NCI-H2227 treated with DMSO at 0.1 percent for 48 hours (cell line): ENCODE measurements around the gene RNF145.
A peak's percentile ranks its signal among the peaks of the same experiment; 100 is the strongest.

ENCODE experiments used
- DNase-seq: peaks from one replicate; lab custom pipeline; 2025; lab: John Stamatoyannopoulos, UW

RNF145 gene

DNA sequence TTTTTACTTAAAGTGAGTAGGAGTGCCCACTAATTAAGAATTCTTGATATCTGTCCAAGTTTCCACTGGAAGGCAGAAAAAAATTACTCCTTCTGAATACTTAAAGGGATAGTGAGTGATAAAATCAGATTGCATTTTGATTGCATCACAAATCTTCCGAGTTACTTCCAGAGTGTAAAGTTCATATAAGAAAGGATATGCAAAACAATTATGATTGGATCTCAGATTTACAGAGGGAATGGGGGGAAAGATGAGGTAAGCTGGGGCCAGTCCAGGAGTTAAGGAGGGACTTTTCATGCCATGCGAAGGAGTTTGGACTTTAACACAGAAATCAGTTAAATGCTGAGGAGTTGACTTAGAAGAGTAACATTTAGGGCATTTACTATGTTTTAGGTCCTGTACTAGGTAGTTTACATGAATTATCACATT, 9.3 kb upstream of the RNF145 start:
- DNase-seq = no peak

DNA sequence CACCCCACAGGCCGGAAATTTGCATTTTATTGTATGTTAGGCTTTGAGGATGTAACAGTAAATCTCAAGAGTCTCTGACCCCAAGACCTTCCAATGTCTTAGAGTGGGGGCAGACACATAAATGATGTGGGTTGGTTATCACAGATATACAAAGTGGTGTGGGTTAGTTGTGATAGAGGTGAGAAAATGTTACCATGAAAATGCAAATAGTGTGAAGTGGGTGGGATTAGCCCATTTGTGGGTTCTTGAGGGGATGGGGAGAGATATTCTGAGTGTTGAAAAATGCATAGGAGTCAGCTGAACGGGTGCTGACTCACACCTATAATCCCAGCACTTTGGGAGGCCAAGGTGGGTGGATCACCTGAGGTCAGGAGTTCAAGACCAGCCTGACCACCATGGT, 7.9 kb upstream of the RNF145 start:
- no peak for DNase-seq

DNA sequence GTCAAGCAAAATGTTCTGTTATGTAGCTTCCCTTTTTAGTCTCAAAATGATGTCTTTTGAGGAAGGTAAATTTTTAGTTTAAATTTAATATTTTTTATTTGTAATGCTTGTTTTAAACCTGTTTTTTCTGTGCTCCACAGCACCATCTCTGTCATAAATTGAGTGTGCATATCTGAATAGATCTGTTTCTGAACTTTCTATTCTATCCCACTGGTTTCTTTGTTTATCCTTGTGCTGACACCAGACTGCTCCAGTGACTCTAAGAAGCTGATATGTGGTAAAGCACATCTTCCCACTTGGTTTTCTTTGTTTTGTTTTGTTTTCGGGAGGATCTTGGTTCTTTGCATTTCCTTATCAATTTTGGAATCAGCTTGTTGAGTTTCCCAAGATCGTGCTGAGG, 7.1 kb upstream of the RNF145 start:
- DNase-seq = no peak

DNA sequence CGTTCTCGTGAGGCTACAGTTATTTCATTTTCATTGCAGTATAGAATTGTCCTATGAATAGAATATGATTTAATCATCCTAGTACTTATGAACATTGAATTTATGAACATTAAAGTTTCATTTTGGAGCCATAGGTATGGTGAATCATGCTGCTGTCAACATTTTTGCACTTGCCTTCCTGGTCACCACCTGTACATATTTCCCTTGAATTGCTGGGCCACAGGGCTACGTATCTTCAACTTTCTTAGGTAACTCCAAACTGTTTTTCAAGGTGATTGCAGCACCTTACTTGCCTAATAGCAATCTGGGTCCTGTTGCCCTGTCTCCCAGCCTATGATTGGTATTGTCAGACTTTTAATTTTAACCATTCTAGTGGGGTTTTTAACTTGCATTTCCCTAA, 6.5 kb upstream of the RNF145 start:
- DNase-seq = no peak

DNA sequence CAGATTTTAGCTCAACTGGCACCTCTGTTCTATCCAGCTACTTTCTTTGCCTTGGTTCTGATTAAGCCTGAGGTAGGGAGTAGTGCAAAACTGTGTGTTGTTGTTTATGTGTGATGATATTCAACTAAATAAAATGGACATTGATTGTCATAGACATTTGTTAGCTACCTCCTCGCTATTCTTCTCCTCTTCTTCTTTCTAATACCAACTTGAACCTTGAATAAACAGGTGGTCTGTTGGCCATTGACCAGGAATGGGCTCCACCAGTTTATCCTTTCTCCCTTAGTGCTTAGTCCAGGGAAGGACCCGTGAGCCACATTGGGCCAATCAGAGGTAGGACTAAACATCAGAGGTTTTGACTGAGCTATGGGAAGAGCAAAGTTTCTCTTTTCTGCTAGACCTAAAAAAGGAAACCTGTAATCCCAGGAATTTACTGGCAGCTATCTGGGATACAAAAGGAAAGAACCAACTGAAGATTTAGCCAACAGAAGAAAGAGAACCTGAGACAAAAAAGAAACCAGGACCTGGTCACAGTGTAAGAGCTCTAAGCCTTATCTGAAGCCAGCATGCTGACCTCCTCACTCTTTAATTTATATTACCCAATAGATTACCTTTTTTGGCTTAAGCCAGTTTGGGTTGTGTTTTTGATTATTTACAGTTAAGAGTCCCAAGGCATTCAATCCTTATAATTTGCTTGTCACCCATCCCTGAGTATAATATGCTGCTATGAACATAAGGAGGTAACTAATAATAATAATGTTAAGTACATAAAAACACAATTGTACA, 5.3 kb upstream of the RNF145 start:
- no peak for DNase-seq

DNA sequence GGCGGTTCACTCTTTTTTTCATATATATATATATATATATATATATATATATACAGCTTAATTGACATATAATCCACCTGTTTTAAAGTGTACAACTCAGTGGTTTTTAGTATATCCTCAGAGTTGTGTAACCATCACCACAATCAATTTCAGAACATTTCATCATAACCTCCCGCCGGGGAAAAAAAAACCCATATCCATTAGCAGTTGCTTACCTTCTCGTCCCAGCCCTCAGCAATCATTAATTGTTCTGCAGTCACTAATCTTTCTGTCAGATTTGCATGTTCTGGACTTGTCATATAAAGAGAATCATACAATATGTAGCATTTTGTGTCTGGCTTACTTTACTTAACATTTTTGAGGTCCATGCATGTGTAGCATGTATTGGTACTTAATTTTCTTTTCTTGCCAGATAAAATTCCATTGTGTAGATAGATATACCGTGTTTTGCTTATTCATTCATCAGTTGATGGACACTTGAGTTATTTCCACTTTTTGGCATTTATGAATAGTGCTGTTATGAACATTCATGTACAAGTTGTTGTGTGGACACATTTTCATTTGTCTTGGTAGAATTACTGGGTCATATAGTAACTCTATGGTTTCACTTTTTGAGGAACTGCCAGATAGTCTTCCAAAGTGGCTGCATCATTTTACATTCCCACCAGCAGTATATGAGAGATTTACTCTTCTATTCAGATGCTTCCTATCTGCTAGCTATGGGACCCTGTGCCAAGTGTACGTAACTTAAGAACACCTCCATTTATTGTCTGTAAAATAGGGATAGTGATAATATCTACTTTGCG, 3.5 kb upstream of the RNF145 start:
- DNase-seq = no peak

DNA sequence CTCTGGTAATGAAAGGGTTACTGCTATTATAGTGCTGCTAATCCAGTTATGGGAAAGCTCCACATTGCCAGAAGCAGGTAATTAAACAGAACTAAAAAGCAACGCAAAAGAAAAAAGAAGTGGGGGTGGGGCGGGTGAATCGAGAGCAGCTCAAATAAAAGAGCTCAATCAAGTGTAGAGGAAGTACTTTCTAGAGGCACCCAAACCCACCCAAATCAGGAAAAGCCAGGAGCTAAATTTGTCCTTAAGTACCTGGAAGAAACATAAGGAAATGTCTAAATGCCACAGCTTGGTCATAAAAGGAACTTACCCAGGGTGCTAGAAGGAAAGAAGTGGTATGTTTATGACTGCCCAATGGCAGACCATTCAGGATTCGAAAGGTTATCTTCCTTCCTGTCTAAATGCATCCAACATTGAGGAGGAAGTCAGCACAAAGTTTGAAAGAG, 2.4 kb upstream of the RNF145 start:
- DNase-seq = no peak

DNA sequence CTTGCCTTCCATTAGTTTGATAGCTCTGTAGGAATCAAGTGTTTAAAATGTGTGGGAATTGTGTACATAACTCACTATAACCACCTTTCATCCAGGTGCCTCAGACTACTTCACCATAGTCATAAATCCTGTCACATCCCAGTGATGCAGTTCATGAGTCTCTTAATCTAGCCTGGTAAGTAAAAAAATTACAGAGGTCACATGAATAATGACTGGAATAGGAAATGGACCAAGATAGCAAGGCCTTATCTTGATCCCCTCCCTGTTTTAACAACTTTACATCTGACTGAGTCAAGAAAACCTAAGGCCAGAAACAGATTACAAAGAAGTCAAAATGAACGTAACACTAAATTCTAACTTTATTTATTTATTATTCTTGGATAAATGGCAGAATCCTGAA, 1.5 kb upstream of the RNF145 start:
- DNase-seq = no peak

DNA sequence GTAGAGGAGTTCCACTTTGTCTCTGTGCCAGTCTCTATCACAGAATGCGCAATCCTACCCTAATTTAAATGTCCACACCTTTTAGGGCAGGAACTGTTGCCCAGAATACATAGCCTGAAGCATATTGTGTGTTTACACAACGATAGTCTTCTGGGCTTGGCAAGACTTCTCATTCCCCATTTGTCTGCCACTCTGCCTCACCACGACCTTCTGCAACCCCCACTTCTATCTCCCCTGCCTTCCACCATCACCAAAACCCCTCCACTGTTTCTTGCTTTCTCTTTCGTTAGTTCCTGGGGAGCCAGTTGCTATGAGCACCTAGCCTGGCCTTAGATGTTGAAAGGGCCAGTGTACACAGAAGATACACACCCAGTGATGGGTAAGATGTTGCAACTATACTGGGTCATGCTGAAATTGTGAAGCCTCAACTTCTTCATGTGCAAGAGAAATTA, 883 bp upstream of the RNF145 start:
- no peak for DNase-seq

DNA sequence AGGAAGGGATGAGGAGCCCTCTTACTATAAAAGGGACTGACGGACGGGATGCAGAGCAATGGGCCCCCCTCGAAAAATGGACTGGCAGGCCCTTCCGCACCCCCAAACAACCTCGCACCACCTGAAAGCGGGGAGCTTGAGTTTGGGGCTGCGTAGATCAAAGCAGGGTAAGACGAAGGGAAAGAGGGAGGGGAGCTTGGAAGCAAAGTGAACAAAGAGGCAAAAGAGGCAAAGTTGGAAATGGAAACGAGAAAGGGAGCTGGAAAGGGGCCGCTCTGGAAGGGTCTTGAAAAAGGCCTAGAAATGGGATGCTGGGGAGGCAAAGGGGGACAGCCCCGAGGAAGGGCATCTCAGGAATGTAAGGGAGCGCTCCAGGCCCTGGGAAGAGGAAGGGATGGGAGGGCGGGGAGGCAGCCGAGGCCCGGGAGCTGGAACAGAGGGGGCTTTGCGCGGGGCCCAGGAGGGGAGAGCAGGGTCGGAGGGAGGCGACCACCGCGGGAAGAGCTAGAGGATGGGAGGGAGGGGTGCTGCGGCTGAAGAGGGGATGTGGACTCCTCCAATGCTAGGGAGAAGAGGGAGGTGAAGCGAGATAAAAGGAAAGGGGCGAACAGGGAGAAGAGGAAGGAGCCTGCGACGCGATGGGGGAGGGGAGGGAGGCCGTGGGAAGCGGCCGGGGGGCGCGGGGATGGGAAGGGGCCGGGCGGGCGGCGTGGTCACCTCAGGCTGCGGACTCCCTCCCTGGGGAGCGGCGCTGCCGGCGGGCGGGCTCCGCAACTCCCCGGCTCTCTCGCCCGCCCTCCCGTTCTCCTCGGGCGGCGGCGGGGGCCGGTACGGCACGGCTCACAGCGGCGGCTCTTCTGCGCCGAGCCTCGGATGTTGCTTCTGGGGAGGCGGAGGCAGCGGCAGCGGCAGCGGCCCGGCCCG, 577 bp downstream of the RNF145 start:
- DNase-seq = no peak

DNA sequence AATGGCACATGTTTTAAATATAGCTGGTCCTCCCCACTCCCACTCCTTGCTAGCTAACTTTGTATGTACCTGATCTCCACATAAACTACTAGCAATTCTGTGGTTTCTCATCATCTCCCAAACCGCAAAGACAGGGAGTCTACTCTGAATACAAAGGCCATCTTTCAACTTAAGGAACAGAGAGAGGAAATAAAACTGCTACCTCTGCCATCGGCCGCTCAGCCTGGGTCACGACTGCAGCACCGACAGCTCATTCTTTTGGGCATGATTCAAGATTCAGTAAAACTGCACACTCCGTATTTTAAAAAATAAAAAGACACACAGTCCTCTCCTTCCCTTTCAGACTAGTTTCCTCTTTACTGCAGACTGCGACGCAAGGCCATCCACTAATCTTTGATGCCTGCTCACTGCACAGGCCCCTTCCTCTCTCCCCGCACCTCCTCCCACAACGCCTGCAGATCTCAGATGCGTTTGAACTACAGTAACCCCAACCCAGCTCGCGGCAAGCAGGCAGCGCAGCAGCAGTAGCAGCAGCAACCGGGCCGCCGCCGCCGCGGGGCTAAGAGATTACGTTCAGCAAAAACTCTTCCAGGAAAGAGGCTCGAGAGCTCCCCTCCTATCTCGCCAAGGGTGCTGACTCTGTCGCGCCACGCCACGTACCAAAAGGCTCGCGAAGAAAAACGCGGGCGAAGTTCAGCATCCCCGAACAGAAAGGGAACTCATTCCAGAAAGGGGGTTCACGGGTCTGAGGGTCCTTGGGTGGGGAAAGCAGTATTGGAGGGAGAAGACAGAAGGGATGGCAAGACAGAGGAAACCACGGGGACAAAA, 1.5 kb downstream of the RNF145 start:
- DNase-seq = peak; percentile 52

DNA sequence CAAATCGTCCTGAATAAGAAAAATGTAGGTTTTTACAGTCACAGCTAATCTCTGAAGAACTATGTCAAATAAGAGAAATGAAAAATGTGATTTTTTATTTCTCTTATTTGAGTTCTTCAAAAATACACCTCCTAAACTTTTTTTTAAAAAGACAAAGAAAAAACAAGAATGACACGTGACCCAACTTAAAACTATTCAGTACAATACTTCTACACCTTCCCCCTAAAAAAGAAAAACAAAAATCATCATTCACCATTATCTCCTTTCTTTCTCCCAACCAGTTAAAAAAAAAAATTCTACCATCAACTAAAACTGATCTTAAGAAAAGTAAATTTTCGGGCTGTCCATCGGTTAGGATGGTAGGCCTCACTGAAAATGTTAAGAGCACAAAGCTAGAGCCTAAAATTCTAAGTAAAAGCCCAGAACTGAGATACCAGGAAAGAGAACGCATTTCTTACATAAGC, 2.1 kb downstream of the RNF145 start:
- DNase-seq = no peak

DNA sequence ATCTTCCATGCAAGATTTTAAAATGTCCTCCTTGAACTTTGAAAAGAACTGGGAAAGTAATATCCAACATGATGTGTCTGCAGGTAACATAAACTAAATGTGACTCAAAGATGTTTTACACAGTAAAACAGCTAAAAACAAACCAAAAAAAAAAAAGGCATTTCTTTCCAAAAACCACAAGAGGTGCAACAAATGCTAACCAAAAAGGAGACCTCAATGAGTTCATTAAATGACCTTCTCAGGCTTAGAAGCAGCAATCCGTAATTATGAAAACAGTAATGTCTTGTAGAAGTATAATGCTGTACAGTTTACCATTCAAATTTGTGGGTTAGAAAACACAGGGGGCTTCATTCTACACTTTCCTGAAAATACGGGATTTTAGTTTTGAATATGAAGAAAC, 2.5 kb downstream of the RNF145 start:
- no peak for DNase-seq

DNA sequence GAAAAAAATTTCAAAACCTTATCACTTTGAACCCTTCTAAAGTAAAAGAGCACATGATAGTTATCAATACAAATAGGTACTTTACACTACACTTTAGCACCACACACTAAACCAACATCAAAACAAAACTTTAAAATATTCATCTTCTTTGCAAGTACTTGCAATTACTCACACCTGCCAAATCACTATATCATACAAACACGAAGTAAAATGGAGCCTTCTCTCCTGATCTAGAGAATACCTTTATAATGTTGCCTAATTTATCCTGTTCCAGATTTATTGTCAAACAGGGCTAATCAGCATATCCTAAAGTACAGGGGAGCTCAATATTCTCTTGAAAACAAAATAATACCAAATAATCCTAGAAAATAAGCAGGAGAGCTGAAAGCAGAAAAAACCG, 3.0 kb downstream of the RNF145 start:
- no peak for DNase-seq

DNA sequence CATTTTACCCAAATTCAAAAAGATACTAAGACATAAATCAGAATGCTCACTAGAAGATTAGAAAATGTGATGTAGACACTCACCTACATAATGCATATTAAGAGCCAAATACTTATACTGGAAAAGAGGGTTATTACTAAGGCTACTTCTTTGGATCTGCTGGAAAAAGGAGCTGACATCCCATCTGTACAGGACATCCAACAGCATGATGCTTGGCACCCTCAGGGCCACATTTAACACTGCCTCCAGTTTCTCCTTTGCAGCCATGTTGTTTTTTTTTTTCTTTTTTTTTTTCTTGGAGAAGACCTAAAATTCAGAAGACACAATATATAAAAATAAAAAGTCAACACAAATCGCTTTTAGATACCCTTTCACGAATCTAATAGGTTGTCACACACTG, 6.0 kb downstream of the RNF145 start:
- DNase-seq = no peak

DNA sequence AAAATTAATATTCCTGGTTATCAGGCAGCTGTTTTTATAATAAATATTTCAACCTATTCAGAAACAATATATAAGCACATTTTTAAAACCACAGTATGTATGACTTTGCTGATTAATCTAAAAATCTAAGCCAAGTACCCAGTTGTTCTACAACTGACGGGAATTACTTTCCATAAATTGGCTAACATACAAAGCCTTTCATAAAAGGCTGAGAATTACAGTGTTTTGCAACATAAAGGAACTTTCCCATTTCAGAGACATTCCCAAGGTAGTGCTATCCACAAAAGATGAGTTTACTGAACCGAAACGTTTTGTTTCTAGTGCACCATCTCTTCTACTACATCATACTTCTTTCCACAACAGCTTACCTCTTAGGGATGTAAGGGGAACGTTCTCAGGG, 7.2 kb downstream of the RNF145 start:
- no peak for DNase-seq

DNA sequence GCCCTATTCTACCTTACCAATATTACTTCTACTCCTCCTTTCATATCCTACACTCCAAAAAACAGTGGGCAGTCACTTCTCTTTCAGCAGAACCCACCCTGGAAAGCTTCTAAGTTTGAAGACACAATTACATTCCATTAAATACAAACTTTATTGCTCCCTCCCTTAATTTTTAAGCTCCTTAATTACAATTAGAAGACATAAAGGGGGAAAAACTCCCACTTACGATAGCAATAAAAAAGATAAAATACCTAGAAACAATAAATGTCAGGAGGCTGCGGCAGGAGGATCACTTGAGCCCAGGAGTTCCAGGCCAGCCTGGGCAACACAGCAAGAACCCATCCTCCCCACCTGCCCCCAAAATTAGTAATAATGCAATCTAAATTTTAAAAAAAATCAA, 9.6 kb downstream of the RNF145 start:
- DNase-seq = no peak

DNA sequence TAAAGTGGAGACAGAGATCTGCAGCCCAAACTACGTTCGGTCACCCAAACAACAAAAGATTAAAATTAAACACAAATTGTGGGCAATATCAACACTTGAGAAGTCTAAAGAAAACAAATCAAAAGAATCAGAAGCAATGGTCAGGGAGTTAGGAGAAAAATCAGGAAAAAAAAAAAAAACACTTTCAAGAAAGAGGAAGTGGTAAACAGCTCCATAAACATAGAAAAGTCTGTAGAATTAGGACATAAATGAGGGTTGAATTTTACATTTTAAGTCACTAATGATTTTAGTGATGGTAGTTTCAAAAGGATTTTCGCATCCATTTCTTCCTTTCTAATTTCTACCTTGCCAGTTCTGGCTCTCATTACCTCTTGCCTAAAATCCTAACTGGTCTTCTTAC, 10.1 kb downstream of the RNF145 start:
- no peak for DNase-seq

DNA sequence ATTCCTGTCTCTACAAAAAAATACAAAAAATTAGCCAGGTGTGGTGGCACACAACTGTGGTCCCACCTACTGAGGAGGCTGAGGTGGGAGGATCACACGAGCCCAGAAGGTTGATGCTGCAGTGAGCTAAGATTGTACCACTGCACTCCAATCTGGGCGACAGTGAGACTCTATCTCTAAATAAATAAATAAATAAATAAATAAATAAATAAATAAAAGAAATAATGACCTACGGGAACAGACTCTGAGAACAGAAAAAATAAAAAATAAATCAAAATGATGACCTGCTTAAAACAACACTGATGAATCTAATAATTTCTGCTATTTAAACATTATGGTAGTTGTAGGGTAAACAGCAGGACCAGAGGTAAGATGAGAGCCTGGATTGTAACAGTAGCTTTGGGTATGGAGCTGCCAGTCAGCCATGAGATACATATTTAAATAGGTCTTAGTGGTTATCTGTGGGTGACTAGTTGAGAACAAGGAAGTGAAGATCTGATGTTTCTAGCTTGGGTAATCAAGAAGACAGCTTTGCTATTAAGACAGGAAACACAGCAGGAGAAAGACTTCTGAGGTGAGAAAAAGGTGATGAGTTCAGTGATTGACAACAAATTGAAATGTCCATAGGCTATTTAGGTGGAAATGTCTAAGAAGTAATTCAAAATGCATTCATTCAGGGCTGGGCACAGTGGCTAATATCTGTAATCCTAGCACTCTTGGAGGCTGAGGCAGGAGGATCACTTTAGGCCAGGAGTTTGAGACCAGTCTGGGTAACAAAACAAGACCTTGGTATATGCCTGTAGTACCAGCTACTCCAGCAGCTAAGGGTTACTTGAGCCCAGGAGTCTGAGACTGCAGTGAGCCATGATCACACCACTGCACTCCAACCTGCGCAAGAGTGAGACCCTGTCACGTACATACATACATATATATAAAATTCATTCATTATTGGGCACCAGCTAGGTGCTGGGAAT, 11.0 kb downstream of the RNF145 start:
- DNase-seq = no peak

DNA sequence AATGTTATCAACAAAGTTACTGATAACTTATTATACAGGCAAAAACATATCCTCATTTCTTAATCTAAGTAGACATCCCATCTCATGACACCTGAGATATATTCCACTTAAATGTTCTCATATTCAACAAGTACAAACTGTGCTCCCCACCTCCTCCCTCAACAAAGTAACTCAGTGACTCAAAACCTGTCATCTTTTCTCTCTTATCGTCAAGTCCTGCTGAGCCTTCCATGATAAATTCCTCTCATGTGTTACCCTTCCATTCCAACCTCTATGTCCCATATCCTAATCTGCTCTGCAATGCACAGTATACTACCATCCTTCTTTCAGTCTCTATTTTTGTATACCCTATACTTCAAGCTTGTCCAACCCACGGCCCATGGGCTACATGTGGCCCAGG, 13.6 kb downstream of the RNF145 start:
- DNase-seq = no peak
